HepG2 (cell line): ENCODE measurements around the gene PLA2G4D. TPM values are rescaled to one million over a fixed set of nuclear protein-coding genes. Genes with fewer than 3 reads are reported as not detected.

Experiments used
- ATAC-seq: fragments of 200-7000 bp; cut with Tn5 transposase; 3 replicates; pipeline ENCODE4 v1.9.1; 2020; ENCODE audit warnings: mild to moderate bottlenecking, moderate library complexity
- BruUV-seq: library from RNA; stranded (reverse); fragments of 400-500 nt; replicated peaks from 2 replicates; lab custom pipeline; 2021; lab: Mats Ljungman, UMichigan
- CTCF ChIA-PET: fragments of 300-600 bp; formaldehyde crosslinking; extraction: SDS; loops from one replicate; lab custom pipeline; 2021; ENCODE audit warnings: low total read pairs, inconsistent platforms, low intra/inter-chr PET ratio; lab: Yijun Ruan, JAX
- POLR2A ChIA-PET: fragments of 350-600 bp; sonication (Branson Sonifier 250); formaldehyde crosslinking; loops from one replicate; lab custom pipeline; 2020; ENCODE audit warnings: antibody characterized with exemption, inconsistent platforms; lab: Yijun Ruan, JAX
- DNase-seq: peaks from one replicate; pipeline ENCODE4 v3.0.0-alpha.2; 2015; ENCODE audit warnings: low spot score
- FAIRE-seq: peaks from 3 replicates; lab custom pipeline; 2011; peaks lifted over from hg19 to GRCh38; lab: Jason Lieb, UNC
- H2AFZ ChIP-seq: one replicate; pipeline ENCODE4 v1.6.1; 2011; ENCODE audit warnings: low read length, inconsistent platforms
- H3K27ac ChIP-seq: fragments of 300-600 bp; 3 replicates; pipeline ENCODE4 v1.8.0; 2011; ENCODE audit warnings: mixed run types, mild to moderate bottlenecking, mixed read lengths, low read length, inconsistent platforms; ENCODE audit not compliant: insufficient read depth; ENCODE audit errors: extremely low read length
- H3K27me3 ChIP-seq, 2 experiments: fragments of 200-600 bp in 1 of 2; 2 replicates in 1 of 2; 3 replicates in 1 of 2; pipeline versions ENCODE4 v1.6.0 to v1.8.0; 2011; ENCODE audit warnings: low read length in 2 of 2, mild to moderate bottlenecking in 2 of 2, moderate library complexity in 2 of 2, inconsistent platforms in 1 of 2; ENCODE audit not compliant: insufficient read depth in 2 of 2, control insufficient read depth in 1 of 2
- H3K36me3 ChIP-seq, 2 experiments: fragments of 200-600 bp in 1 of 2; replicated peaks in 1 of 2; 2 replicates in 1 of 2; 3 replicates in 1 of 2; pipeline versions ENCODE4 v1.5.1 to v1.8.0; 2011; ENCODE audit warnings: low read length in 2 of 2, inconsistent platforms in 1 of 2; ENCODE audit not compliant: insufficient read depth in 2 of 2, control insufficient read depth in 1 of 2
- H3K4me1 ChIP-seq: 2 replicates; pipeline ENCODE4 v1.5.1; 2012; ENCODE audit warnings: low read length, inconsistent platforms; ENCODE audit not compliant: insufficient read depth
- H3K4me2 ChIP-seq: 2 replicates; pipeline ENCODE4 v1.6.0; 2011; ENCODE audit warnings: low read depth, low read length, inconsistent platforms
- H3K4me3 ChIP-seq, 3 experiments: fragments of 200-600 bp in 1 of 3; sonication (generic), shearing (Covaris generic) in 1 of 3; replicated peaks in 1 of 3; 2 replicates each; pipeline ENCODE4 v1.5.1; 2011 to 2016; ENCODE audit warnings: low read length in 3 of 3, inconsistent platforms in 2 of 3, low read depth in 2 of 3, mild to moderate bottlenecking in 2 of 3, control low read depth in 1 of 3, mixed read lengths in 1 of 3; ENCODE audit not compliant: insufficient read depth in 1 of 3
- H3K79me2 ChIP-seq: one replicate; pipeline ENCODE4 v1.6.1; 2011; ENCODE audit warnings: low read length, inconsistent platforms; ENCODE audit not compliant: insufficient read depth
- H3K9ac ChIP-seq: 2 replicates; pipeline ENCODE4 v1.6.0; 2011; ENCODE audit warnings: mild to moderate bottlenecking, low read depth, low read length, inconsistent platforms; ENCODE audit not compliant: insufficient read depth
- H3K9me3 ChIP-seq: 2 replicates; pipeline ENCODE4 v1.5.1; 2012; ENCODE audit warnings: mild to moderate bottlenecking, low read length
- H4K20me1 ChIP-seq: 2 replicates; pipeline ENCODE4 v1.6.0; 2011; ENCODE audit warnings: inconsistent platforms, mild to moderate bottlenecking, low read length, moderate library complexity; ENCODE audit not compliant: insufficient read depth
- CBX5 ChIP-seq: sonication (generic); formaldehyde crosslinking; IDR thresholded peaks from 2 replicates; pipeline ENCODE4 v1.4.0; 2020; ENCODE audit warnings: missing genetic modification reagents, borderline replicate concordance
- HDAC6 ChIP-seq: fragments of 200-600 bp; sonication (generic); IDR thresholded peaks from 2 replicates; pipeline ENCODE4 v1.7.0; 2017; ENCODE audit warnings: mild to moderate bottlenecking, antibody characterized with exemption, low read length, low read depth
- KAT7 ChIP-seq: IDR thresholded peaks from 2 replicates; pipeline ENCODE4 v1.6.1; 2018; ENCODE audit warnings: borderline replicate concordance, missing compliant biosample characterization
- NCOA1 ChIP-seq: sonication (generic); formaldehyde crosslinking; IDR thresholded peaks from 2 replicates; pipeline ENCODE4 v1.9.0; 2021; ENCODE audit warnings: missing genetic modification reagents
- PLRG1 ChIP-seq: fragments of 450-650 bp; conservative IDR thresholded peaks from 2 replicates; pipeline ENCODE4 v1.6.1; 2016
- STAT6 ChIP-seq: sonication (generic); formaldehyde crosslinking; IDR thresholded peaks from 2 replicates; pipeline ENCODE4 v1.4.0; 2020; ENCODE audit warnings: missing genetic modification reagents, mild to moderate bottlenecking, borderline replicate concordance
- TRAFD1 ChIP-seq: sonication (generic); formaldehyde crosslinking; IDR thresholded peaks from 2 replicates; pipeline ENCODE4 v1.5.1; 2020; ENCODE audit warnings: missing genetic modification reagents, mild to moderate bottlenecking, borderline replicate concordance
- ZBTB26 ChIP-seq: IDR thresholded peaks from 2 replicates; pipeline ENCODE4 v1.6.1; 2016; ENCODE audit warnings: missing compliant biosample characterization, missing genetic modification reagents, borderline replicate concordance
- WGBS: methylation state at CpG from one replicate; pipeline ENCODE4 v1.1.6; 2017; ENCODE audit warnings: low lambda C conversion rate; 5-methylcytosine and 5-hydroxymethylcytosine counted together
- in situ Hi-C: cut with HindIII; loops from 2 replicates; pipeline ENCODE4 v1.10.0; 2017; ENCODE audit warnings: low pct_unique_long_range_greater_than_20kb; ENCODE audit not compliant: extremely low pct_ligation_motif_present
- intact Hi-C: fragments of 100-400 bp; cut with micrococcal nuclease; formaldehyde crosslinking; loops from one replicate; pipeline ENCODE4 v1.10.0; 2022; ENCODE audit not compliant: unreplicated experiment
- polyA plus RNA-seq, 8 experiments: library from polyadenylated mRNA; depleted of rRNA in 3 of 8; stranded (reverse) in 7 of 8; unstranded in 1 of 8; fragments of >200 nt; fragmentation: Illumina TruSeq in 4 of 8; extraction: Trizol in 4 of 8; gene quantifications; 2 replicates each; pipeline versions ENCODE4 v1.2.1 to v1.2.3, GENCODE V29; 2011 to 2016; ENCODE audit warnings: low read depth in 4 of 8, missing spikeins in 1 of 8, mixed read lengths in 1 of 8; ENCODE audit not compliant: insufficient read depth in 1 of 8
- total RNA-seq, 5 experiments: library from RNA; depleted of rRNA; stranded (reverse); fragments of >200 nt; fragmentation: Illumina TruSeq; extraction: Trizol; gene quantifications; 2 replicates each; pipeline ENCODE4 v1.2.3, GENCODE V29; 2016; ENCODE audit warnings: low read depth in 1 of 5

The PLA2G4D gene
- total and polyA plus RNA-seq, 2 of the 13 experiments (the other 11 are each of a cell fraction or from before 2014, with no cell fraction given): 0.04 to 0.21 TPM

- no peak for ATAC-seq
- Histone ChIP-seq H3K9me3 (no peaks in the 10 kb centered on the region), H4K20me1 (no peaks in the 10 kb centered on the region), H3K79me2 (no peaks in the 10 kb centered on the region), H3K4me2 (no peak overlapping the region), H3K4me1 (peaks cover 25% of the 10 kb centered on the region), H2AFZ (no peak overlapping the region), H3K27me3 (no peaks in the 10 kb centered on the region; a peak in 1 of 5 replicates), H3K36me3 (no peaks in the 10 kb centered on the region), H3K27ac (no peak overlapping the region), H3K4me3 (no peak overlapping the region), H3K9ac (no peak overlapping the region)
- TF ChIP-seq PLRG1 (no peak), KAT7 (CRISPR knock-in tag) (no peak), HDAC6 (no peak), TRAFD1 (CRISPR knock-in tag) (no peak), NCOA1 (CRISPR knock-in tag) (no peak), ZBTB26 (CRISPR knock-in tag) (no peak), CBX5 (no peak), STAT6 (CRISPR knock-in tag) (no peak)
- FAIRE-seq: no peak
- no peak for DNase-seq
- CTCF ChIA-PET: no interaction called here
- POLR2A ChIA-PET: no interaction called here
- WGBS: 75% methylated on average over 2 of the region's 6 CpGs
- in situ Hi-C loops: no loop called here
- intact Hi-C loops: no loop called here
- BruUV-seq: no TSS peak
These were observed 56.0 kb downstream of the PLA2G4D start for GRCh38 chr15:42038401-42038800.
